ENCODE measurements around the gene MBD4.

DNA sequence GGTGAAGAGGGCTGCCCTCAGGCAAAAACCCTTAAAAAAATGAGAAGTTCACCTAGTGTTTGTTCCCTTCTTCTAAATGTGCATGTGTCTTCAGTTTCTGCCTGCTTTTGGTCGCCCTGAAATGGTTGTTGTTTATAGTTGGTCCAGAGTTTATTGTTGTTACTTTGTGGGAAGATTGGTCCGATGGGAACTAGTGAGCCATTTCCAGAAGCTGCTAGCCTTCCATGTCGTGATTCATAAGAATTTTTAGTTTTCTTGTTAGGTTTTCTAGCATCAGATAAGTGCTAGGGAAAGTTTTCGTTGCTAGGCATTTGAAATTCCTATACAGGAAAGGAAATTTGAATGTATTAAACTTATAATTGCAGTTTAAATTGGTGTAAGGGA is 34.0 kb upstream of the MBD4 start:
- TF ChIP-seq, protein P1, sequence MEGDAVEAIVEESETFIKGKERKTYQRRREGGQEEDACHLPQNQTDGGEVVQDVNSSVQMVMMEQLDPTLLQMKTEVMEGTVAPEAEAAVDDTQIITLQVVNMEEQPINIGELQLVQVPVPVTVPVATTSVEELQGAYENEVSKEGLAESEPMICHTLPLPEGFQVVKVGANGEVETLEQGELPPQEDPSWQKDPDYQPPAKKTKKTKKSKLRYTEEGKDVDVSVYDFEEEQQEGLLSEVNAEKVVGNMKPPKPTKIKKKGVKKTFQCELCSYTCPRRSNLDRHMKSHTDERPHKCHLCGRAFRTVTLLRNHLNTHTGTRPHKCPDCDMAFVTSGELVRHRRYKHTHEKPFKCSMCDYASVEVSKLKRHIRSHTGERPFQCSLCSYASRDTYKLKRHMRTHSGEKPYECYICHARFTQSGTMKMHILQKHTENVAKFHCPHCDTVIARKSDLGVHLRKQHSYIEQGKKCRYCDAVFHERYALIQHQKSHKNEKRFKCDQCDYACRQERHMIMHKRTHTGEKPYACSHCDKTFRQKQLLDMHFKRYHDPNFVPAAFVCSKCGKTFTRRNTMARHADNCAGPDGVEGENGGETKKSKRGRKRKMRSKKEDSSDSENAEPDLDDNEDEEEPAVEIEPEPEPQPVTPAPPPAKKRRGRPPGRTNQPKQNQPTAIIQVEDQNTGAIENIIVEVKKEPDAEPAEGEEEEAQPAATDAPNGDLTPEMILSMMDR (conservative IDR thresholded peaks at IDR 0.05), result no peak
- TF ChIP-seq ZFX (IDR thresholded peaks at IDR 0.05), result no peak

Data from C4-2B (cell line).